Fibroblast of peridontal ligament (primary cell): Measurements from ENCODE around the gene ANGPTL1.
"Not testable (repeated sequence)": the region's sequence is repeated elsewhere in the genome, so short reads cannot be mapped to it uniquely, and the experiment has no call there.

Experiments
- DNase-seq: peaks from one replicate; pipeline ENCODE4 v3.0.0-alpha.2; 2010; ENCODE audit errors: extremely low read depth

ANGPTL1 gene

GRCh38 chr1:178867670-178868069, 3.2 kb downstream of the ANGPTL1 start:
- peak; percentile 82 for DNase-seq

GRCh38 chr1:178864326-178864725, 6.6 kb downstream of the ANGPTL1 start:
- DNase-seq, result peak; percentile 44

GRCh38 chr1:178862864-178863263, 8.0 kb downstream of the ANGPTL1 start:
- no peak for DNase-seq

GRCh38 chr1:178862416-178862815, 8.5 kb downstream of the ANGPTL1 start:
- no peak for DNase-seq

- no peak for DNase-seq
Measured at GRCh38 chr1:178857126-178857525, 13.8 kb downstream of the ANGPTL1 start.

GRCh38 chr1:178849918-178850317, 21.0 kb downstream of the ANGPTL1 start:
- DNase-seq, result no peak

GRCh38 chr1:178847919-178848318, 23.0 kb downstream of the ANGPTL1 start:
- not testable (repeated sequence) for DNase-seq

GRCh38 chr1:178847396-178847849, 23.5 kb downstream of the ANGPTL1 start:
- DNase-seq, result peak; percentile 73

GRCh38 chr1:178846306-178846705, 24.6 kb downstream of the ANGPTL1 start:
- DNase-seq, result no peak

- no peak for DNase-seq
Measured at GRCh38 chr1:178844436-178844835, 26.4 kb downstream of the ANGPTL1 start.

GRCh38 chr1:178825167-178825566, 45.7 kb downstream of the ANGPTL1 start:
- DNase-seq, result no peak

GRCh38 chr1:178821134-178821866, 49.6 kb downstream of the ANGPTL1 start:
- DNase-seq, result no peak

- DNase-seq, result no peak
Measured at GRCh38 chr1:178819123-178819522, 51.8 kb downstream of the ANGPTL1 start.

- peak; percentile 62 for DNase-seq
Measured at GRCh38 chr1:178818416-178818815, 52.5 kb downstream of the ANGPTL1 start.

GRCh38 chr1:178810585-178810984, 60.3 kb downstream of the ANGPTL1 start:
- no peak for DNase-seq

GRCh38 chr1:178808529-178808928, 62.3 kb downstream of the ANGPTL1 start:
- no peak for DNase-seq

- DNase-seq, result no peak
Measured at GRCh38 chr1:178806665-178807300, 64.1 kb downstream of the ANGPTL1 start.

GRCh38 chr1:178802873-178803272, 68.0 kb downstream of the ANGPTL1 start:
- no peak for DNase-seq
